SK-N-SH (cell line): ENCODE results near the gene BBIP1.
"Not testable (repeated sequence)": the region's sequence is repeated elsewhere in the genome, so short reads cannot be mapped to it uniquely, and the experiment has no call there.

ENCODE experiments used
- CTCF ChIP-seq: fragments of 200-600 bp; sonication (generic); IDR thresholded peaks from 2 replicates; pipeline ENCODE4 v1.6.1; 2017; ENCODE audit warnings: antibody characterized with exemption, mild to moderate bottlenecking, moderate library complexity
- EP300 ChIP-seq, 2 experiments: IDR thresholded peaks; 2 replicates each; pipeline versions ENCODE4 v1.4.0 to v1.6.1; 2012; ENCODE audit warnings: borderline replicate concordance in 1 of 2, low read depth in 1 of 2, low read length in 1 of 2
- EZH2phosphoT487 ChIP-seq: fragments of 200-600 bp; sonication (generic); IDR thresholded peaks from 2 replicates; pipeline ENCODE4 v1.6.1; 2017; ENCODE audit warnings: low read depth, mixed run types, mild to moderate bottlenecking, antibody characterized with exemption, moderate library complexity, borderline replicate concordance
- FOXM1 ChIP-seq: IDR thresholded peaks from 2 replicates; pipeline ENCODE4 v1.4.0; 2012; ENCODE audit warnings: low read depth, mild to moderate bottlenecking
- MXI1 ChIP-seq: IDR thresholded peaks from 2 replicates; pipeline ENCODE4 v1.6.1; 2012; ENCODE audit warnings: mild to moderate bottlenecking, low read depth, low read length, improper control_type of control experiment
- NFIC ChIP-seq: IDR thresholded peaks from 2 replicates; pipeline ENCODE4 v1.4.0; 2012; ENCODE audit warnings: borderline replicate concordance
- PBX3 ChIP-seq: IDR thresholded peaks from 2 replicates; pipeline ENCODE4; 2012
- RXRA ChIP-seq: IDR thresholded peaks from 2 replicates; pipeline ENCODE4 v1.4.0; 2012; ENCODE audit warnings: low read depth, mild to moderate bottlenecking, borderline replicate concordance
- TAF1 ChIP-seq: IDR thresholded peaks from 2 replicates; pipeline ENCODE4 v1.6.1; 2012; ENCODE audit warnings: low read depth, mild to moderate bottlenecking, low read length, moderate library complexity, borderline replicate concordance
- USF1 ChIP-seq: IDR thresholded peaks from 2 replicates; pipeline ENCODE4 v1.4.0; 2012; ENCODE audit warnings: low read depth, borderline replicate concordance
- TF ChIP-seq, protein P1 (sequence below): fragments of 150-350 bp; IDR thresholded peaks from 2 replicates; pipeline ENCODE4 v1.6.1; 2017; ENCODE audit warnings: antibody characterized with exemption, low read length, low read depth, borderline replicate concordance

GRCh38 chr10:110915600-110915999 is 3.4 kb downstream of the BBIP1 start:
- not testable (repeated sequence) for TF ChIP-seq CTCF; TAF1; PBX3; FOXM1; USF1; RXRA; EP300 (IDR thresholded peaks at IDR 0.05; ENCODE audit: borderline replicate concordance in 1 of 2, low read depth in 1 of 2, low read length in 1 of 2); NFIC; EZH2phosphoT487; MXI1
- TF ChIP-seq, protein P1, sequence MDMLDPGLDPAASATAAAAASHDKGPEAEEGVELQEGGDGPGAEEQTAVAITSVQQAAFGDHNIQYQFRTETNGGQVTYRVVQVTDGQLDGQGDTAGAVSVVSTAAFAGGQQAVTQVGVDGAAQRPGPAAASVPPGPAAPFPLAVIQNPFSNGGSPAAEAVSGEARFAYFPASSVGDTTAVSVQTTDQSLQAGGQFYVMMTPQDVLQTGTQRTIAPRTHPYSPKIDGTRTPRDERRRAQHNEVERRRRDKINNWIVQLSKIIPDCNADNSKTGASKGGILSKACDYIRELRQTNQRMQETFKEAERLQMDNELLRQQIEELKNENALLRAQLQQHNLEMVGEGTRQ: not testable (repeated sequence)
